ENCODE measurements around the gene ATAD3B.
"Not testable (repeated sequence)": the region's sequence is repeated elsewhere in the genome, so short reads cannot be mapped to it uniquely, and the experiment has no call there.

The ATAD3B gene

DNA sequence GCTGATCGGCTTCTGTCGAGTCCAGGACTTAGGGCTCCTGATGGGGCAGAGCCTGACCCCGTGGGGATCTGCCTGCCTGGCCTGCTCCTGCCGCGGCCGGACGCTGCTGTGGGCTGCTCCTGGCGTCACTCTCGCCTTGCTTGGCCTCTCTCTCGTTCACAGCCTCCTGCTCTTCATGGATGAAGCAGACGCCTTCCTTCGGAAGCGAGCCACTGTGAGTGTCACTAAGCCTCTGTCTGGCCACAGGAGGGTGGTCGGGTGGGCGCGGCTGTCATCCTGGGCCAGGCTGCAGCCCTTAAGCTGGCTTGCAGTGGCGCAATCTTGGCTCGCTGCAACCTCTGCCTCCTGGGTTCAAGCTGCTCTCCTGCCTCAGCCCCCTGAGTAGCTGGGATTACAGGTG is 16.1 kb downstream of the ATAD3B start:
- CTCF ChIA-PET: interaction anchor here (0.8 kb wide), 1 partner anchor 18 kb away, joined by 3 read pairs; no protein-coding TSS in a partner anchor
- TF ChIP-seq, protein P1, sequence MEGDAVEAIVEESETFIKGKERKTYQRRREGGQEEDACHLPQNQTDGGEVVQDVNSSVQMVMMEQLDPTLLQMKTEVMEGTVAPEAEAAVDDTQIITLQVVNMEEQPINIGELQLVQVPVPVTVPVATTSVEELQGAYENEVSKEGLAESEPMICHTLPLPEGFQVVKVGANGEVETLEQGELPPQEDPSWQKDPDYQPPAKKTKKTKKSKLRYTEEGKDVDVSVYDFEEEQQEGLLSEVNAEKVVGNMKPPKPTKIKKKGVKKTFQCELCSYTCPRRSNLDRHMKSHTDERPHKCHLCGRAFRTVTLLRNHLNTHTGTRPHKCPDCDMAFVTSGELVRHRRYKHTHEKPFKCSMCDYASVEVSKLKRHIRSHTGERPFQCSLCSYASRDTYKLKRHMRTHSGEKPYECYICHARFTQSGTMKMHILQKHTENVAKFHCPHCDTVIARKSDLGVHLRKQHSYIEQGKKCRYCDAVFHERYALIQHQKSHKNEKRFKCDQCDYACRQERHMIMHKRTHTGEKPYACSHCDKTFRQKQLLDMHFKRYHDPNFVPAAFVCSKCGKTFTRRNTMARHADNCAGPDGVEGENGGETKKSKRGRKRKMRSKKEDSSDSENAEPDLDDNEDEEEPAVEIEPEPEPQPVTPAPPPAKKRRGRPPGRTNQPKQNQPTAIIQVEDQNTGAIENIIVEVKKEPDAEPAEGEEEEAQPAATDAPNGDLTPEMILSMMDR (conservative IDR thresholded peaks at IDR 0.05; ENCODE audit: low read depth): no peak
- no peak for DNase-seq (ENCODE audit: low spot score)
- POLR2A ChIA-PET (ENCODE audit: low non-redundant PET): no interaction called here
- peak overlapping the region; percentile 5; the same call in 1 of the 2 replicates for H3K27ac ChIP-seq

DNA sequence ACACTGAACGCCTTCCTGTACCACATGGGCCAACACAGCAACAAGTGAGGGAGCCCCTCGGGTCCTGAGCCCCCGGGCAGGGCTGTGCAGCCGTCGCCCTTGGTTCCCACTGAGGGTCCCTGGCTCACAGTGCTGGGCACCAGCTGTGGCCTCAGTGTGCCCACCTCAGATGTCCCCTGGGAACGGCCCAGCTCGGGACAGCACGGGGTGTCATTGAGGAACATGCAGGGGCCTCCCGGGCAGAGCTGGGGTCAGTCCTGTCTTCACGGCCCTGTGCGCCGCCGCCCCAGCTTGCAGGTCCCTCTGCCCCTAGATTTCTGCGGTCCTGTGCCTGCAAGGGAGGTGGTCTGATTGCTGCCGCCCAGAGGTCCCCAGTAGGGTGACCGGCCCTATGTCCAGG is 17.7 kb downstream of the ATAD3B start:
- ChIA-PET CTCF (no interaction called here), POLR2A (ENCODE audit: low non-redundant PET) (no interaction called here)
- TF ChIP-seq, protein P1 (conservative IDR thresholded peaks at IDR 0.05; ENCODE audit: low read depth): no peak
- no peak for DNase-seq (ENCODE audit: low spot score)
- H3K27ac ChIP-seq: no peak overlapping the region

DNA sequence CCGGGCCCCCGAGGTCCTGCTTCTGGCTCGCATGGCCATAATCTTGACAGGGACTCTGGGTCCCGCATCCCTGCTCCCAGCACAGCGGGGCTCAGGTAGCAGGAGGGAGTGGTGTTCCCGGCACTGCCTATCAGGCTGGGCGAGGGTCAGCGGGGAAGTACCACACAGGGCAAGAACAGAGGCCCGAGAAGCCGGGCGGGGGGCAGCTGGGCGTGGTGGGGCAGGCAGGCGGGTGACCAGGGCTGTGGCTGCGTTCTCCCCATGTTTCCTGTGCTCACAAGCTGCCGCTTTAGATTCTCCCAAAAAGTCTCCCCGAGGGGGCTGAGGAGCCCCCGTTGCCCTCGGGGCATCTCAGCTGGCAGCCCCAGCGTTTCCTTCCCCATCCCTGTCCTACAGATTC is 18.3 kb downstream of the ATAD3B start:
- H3K27ac ChIP-seq: no peak overlapping the region
- TF ChIP-seq, protein P1 (conservative IDR thresholded peaks at IDR 0.05; ENCODE audit: low read depth): no peak
- CTCF ChIA-PET: no interaction called here
- POLR2A ChIA-PET (ENCODE audit: low non-redundant PET): no interaction called here
- no peak for DNase-seq (ENCODE audit: low spot score)

DNA sequence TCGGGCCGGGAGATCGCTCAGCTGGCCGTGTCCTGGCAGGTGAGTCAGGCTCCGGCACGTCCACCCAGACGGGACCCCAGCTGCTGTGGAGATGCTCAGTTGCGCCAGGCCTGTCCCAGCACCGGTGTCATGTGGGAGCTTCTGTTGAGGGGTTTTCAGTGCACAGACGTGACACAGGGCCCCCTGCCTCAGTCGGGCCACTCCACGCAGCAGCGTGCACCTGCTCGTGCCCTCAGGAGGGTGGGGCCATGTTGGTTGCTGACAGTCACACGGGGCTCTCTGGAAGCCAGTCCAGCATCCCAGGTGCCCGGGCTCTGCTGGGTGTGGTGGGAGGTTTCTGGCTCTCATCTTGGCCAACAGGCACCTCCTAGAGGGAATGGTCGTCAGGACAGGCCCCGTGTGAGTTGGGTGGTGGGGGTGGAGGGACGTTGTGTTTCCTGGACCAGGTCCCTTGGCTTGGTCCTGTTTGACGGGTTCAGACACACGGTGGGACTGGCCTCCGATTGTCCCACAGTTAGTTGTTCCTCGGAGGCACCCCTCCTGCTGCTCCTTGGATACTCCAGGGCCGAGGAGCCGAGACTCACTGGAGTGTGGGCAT is 19.2 kb downstream of the ATAD3B start:
- ChIA-PET CTCF (no interaction called here), POLR2A (ENCODE audit: low non-redundant PET) (no interaction called here)
- no peak overlapping the region for H3K27ac ChIP-seq
- TF ChIP-seq, protein P1 (conservative IDR thresholded peaks at IDR 0.05; ENCODE audit: low read depth): no peak
- DNase-seq (ENCODE audit: low spot score): no peak

DNA sequence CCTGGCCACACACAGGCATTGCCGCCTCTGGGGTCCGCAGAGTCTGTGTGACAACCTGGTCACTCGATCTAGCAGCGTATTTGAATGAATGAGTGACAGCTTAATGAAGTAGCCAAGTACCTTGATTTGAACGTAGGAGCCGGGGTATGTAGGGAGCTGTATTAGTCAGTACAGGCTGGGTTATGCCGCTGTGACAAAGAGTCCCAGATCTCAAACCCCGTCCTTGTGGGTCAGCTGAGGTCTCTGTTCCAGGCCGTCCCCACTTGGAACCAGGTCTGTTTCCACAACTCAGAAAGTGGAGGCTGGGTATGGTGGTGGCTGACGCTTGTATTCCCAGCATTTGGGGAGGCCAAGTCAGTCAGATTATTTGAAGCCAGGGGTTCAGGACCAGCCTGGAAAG is 20.0 kb downstream of the ATAD3B start:
- ChIA-PET CTCF (interaction anchor here (0.7 kb wide), 1 partner anchor 60 kb away, joined by 3 read pairs; no protein-coding TSS in a partner anchor), POLR2A (ENCODE audit: low non-redundant PET) (no interaction called here)
- no peak for DNase-seq (ENCODE audit: low spot score)

DNA sequence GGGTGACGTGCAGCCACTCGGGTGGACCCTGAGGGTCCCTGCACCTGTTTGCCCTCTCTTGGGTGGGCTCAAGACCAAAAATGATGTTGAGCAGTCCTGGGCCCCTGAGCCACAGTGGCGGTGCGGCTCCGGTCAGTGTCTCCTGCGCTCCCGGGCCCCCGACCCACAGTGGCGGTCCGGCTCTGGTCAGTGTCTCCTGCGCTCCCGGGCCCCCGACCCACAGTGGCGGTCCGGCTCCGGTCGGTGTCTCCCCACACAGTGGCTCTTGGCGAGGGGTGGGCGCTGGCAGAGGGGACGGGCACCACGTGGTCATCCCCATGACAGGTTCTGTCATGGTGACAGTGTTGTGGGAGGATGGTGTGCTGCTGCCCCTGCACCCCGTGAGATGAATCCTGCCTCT is 22.7 kb downstream of the ATAD3B start:
- POLR2A ChIA-PET (ENCODE audit: low non-redundant PET); CTCF ChIA-PET; DNase-seq (ENCODE audit: low spot score); H3K27ac ChIP-seq: not testable (repeated sequence)

More for the DNA sequence above, 20.0 kb downstream of the ATAD3B start:
- H3K27ac ChIP-seq: no peak overlapping the region
- TF ChIP-seq, protein P1 (conservative IDR thresholded peaks at IDR 0.05; ENCODE audit: low read depth): no peak

DNA sequence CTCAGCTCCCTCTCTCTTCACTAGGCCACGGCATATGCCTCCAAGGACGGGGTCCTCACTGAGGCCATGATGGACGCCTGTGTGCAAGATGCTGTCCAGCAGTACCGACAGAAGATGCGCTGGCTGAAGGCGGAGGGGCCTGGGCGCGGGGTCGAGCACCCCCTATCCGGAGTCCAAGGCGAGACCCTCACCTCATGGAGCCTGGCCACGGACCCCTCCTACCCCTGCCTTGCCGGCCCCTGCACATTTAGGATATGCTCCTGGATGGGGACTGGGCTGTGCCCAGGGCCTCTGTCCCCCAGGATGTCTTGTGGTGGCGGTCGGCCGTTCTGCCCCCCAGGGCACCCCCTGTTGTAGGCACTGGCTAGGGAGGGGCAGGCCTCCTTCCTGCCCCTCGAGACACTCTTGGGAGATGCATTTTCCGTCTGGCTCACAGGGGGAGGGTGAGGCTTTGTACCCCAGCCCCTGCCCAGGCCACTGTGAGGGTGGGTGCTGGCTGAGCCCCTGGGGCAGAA is 24.0 kb downstream of the ATAD3B start:
- H3K27ac ChIP-seq; DNase-seq (ENCODE audit: low spot score); POLR2A ChIA-PET (ENCODE audit: low non-redundant PET); CTCF ChIA-PET: not testable (repeated sequence)

All from RWPE1 (cell line).